ENCODE measurements around the gene TRMT10B.
"Not testable (repeated sequence)": the region's sequence is repeated elsewhere in the genome, so short reads cannot be mapped to it uniquely, and the experiment has no call there.

TRMT10B gene

GRCh38 chr9:37801287-37801850, 47.8 kb downstream of the TRMT10B start:
- DNase-seq (ENCODE audit: low read depth), result no peak

DNA sequence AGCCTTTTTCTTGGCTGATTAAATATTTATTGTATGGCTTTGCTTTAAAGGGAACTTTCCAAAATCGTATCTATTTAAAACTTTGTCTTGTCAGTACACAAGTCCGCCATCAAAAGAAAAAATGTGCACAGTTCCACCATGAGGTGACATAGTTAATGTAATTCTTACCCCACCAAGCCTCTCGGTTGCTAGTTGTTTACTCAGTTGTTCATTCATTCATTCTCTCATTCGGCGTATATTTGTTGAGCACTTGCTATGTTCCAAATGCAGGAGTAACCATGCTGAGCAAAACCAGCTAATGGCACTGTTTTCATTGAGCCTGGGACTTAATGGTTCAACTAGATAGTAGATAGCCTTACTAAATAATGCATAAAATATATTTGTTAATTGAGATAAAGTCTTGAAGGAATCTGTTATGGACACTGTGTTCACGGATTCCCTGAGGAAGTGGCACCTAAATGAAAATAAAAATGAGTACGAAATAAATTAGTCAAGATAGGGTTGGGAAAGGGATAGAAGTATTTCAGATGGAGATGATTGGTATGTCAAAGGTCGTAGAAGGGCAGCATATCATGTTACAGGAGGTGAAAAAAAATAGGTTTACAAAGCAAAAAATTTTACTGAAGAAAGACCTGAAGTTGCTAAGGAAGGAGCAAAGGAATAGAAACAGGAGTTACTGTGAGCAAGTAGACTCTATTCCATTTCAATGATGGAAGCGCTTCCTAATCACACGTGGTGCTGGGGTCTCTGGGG, 48.5 kb downstream of the TRMT10B start:
- no peak for DNase-seq (ENCODE audit: low read depth)

- DNase-seq (ENCODE audit: low read depth), result no peak
Observed at GRCh38 chr9:37806271-37806670, 52.7 kb downstream of the TRMT10B start.

- DNase-seq (ENCODE audit: low read depth), result not testable (repeated sequence)
Observed at GRCh38 chr9:37809676-37810075, 56.1 kb downstream of the TRMT10B start.

DNA sequence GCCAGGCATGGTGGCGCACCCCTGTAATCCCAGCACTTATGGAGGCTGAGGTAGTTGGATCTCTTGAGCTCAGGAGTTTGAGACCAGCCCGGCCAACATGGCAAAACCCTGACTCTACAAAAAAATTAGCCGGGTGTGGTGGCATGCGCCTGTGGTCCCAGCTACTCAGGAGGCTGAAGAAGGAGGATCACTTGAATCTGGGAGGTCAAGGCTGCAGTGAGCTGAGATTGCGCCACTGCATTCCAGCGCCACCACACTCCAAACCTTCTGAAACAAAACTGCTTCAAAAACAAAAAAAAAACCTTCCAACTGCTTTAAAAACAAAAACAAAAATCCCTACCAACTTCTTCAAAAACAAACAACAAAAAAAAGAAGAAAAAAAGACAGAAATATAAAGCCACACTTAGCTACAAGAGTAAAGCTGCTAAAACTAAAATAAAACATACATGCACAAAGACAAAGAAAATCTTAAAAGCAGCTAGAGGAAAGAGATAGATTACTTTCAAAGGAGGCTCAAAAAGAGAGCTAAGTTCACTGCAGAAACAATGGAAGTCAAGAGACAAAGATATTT, 58.4 kb downstream of the TRMT10B start:
- no peak for DNase-seq (ENCODE audit: low read depth)

DNA sequence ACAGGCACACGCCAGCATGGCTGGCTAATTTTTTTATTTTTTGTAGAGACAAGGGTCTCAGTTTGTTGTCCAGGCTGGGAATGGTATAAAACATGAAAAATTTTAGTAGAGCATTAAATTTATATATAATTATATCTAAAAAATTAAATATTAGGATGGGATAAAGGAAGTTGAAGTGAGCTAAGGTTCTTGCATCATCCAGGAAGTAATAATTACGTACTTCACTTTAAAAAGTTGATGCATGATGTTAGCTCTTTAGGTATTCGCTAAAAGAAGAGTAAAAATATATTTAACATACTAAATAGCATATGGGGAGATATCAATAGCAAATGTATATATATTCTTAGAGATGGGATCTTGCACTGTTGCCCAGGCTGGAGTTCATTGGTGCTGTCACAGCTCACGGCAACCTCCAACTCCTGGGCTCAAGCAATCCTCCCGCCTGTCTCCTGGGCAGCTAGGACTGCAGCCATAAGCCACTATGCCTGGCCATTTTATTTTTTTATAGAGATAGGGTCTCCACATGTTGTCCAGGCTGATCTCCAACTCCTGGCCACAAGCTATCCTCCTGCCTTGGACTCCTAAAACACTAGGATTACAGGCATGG, 59.3 kb downstream of the TRMT10B start:
- DNase-seq (ENCODE audit: low read depth), result no peak

GRCh38 chr9:37818849-37819248, 65.2 kb downstream of the TRMT10B start:
- no peak for DNase-seq (ENCODE audit: low read depth)

- DNase-seq (ENCODE audit: low read depth), result no peak
Observed at GRCh38 chr9:37820142-37820541, 66.5 kb downstream of the TRMT10B start.

- DNase-seq (ENCODE audit: low read depth), result not testable (repeated sequence)
Observed at GRCh38 chr9:37825174-37825573, 71.6 kb downstream of the TRMT10B start.

- DNase-seq (ENCODE audit: low read depth), result no peak
Observed at GRCh38 chr9:37827483-37828165, 74.0 kb downstream of the TRMT10B start.
